GM19238 (cell line): ENCODE data around the gene CEP41.

ENCODE experiments used
- DNase-seq: peaks from one replicate; pipeline ENCODE4 v3.0.0; 2011; ENCODE audit warnings: low spot score; ENCODE audit not compliant: insufficient read length

Gene CEP41

GRCh38 chr7:130440527-130441365 is at the start of gene CEP41:
CEP41 (minus strand) TSS chr7:130441016; CDS start chr7:130440966, 50 bp downstream.
- peak; percentile 91 for DNase-seq

GRCh38 chr7:130490311-130490791 is 49.5 kb upstream of the CEP41 start:
- DNase-seq = no peak

GRCh38 chr7:130489140-130489983 is 48.5 kb upstream of the CEP41 start:
- DNase-seq = no peak

- no peak for DNase-seq
Measured at GRCh38 chr7:130488392-130489139, 47.8 kb upstream of the CEP41 start.

GRCh38 chr7:130486954-130487436 is 46.2 kb upstream of the CEP41 start:
- no peak for DNase-seq

- DNase-seq = peak; percentile 32
Measured at GRCh38 chr7:130486114-130486953, 45.5 kb upstream of the CEP41 start.

- DNase-seq = no peak
Measured at GRCh38 chr7:130485734-130486113, 44.9 kb upstream of the CEP41 start.

GRCh38 chr7:130483031-130483430 is 42.2 kb upstream of the CEP41 start:
- no peak for DNase-seq

GRCh38 chr7:130481898-130482297 is 41.1 kb upstream of the CEP41 start:
- DNase-seq = no peak

- DNase-seq = no peak
Measured at GRCh38 chr7:130479716-130480400, 39.0 kb upstream of the CEP41 start.

- DNase-seq = no peak
Measured at GRCh38 chr7:130478991-130479390, 38.2 kb upstream of the CEP41 start.

- DNase-seq = peak; percentile 40
Measured at GRCh38 chr7:130476297-130477150, 35.7 kb upstream of the CEP41 start.

GRCh38 chr7:130475776-130476175 is 35.0 kb upstream of the CEP41 start:
- DNase-seq = no peak

GRCh38 chr7:130473876-130474275 is 33.1 kb upstream of the CEP41 start:
- DNase-seq = no peak

- no peak for DNase-seq
Measured at GRCh38 chr7:130473289-130473688, 32.5 kb upstream of the CEP41 start.

GRCh38 chr7:130471974-130472373 is 31.2 kb upstream of the CEP41 start:
- DNase-seq = no peak

- DNase-seq = no peak
Measured at GRCh38 chr7:130468612-130469011, 27.8 kb upstream of the CEP41 start.

- DNase-seq = no peak
Measured at GRCh38 chr7:130463553-130464434, 23.0 kb upstream of the CEP41 start.
